Measurements from ENCODE around the gene WDR55.
"Not testable (repeated sequence)": the region's sequence is repeated elsewhere in the genome, so short reads cannot be mapped to it uniquely, and the experiment has no call there.

- TF ChIP-seq CTCF, POLR2A (IDR thresholded peaks at IDR 0.05): not testable (repeated sequence)
These were observed 56.7 kb downstream of the WDR55 start for GRCh38 chr5:140721395-140721794.
